CD4-positive, alpha-beta T cell treated with Interleukin-6 at 100 ng/mL for 8 hours (primary cell): ENCODE results near the gene USH2A.
"Not testable (repeated sequence)": the region's sequence is repeated elsewhere in the genome, so short reads cannot be mapped to it uniquely, and the experiment has no call there.

ENCODE experiments used
- DNase-seq: peaks from one replicate; pipeline ENCODE4 v3.0.0-alpha.2; 2020; ENCODE audit warnings: mixed read lengths, low spot score

Gene USH2A

GRCh38 chr1:216046336-216046735 lies 376.9 kb downstream of the USH2A start:
- DNase-seq, result no peak

- no peak for DNase-seq
These were observed 377.8 kb downstream of the USH2A start for GRCh38 chr1:216045400-216045799.

- DNase-seq, result no peak
These were observed 378.7 kb downstream of the USH2A start for GRCh38 chr1:216044538-216044937.

- DNase-seq, result no peak
These were observed 388.7 kb downstream of the USH2A start for GRCh38 chr1:216034506-216034905.

GRCh38 chr1:216032961-216033614 lies 390.2 kb downstream of the USH2A start:
- no peak for DNase-seq

GRCh38 chr1:216032284-216032683 lies 391.0 kb downstream of the USH2A start:
- no peak for DNase-seq

GRCh38 chr1:216028631-216029030 lies 394.6 kb downstream of the USH2A start:
- no peak for DNase-seq

- no peak for DNase-seq
These were observed 398.7 kb downstream of the USH2A start for GRCh38 chr1:216024546-216024945.

GRCh38 chr1:216020743-216021345 lies 402.4 kb downstream of the USH2A start:
- no peak for DNase-seq

- no peak for DNase-seq
These were observed 408.1 kb downstream of the USH2A start for GRCh38 chr1:216015116-216015515.

GRCh38 chr1:216014086-216014485 lies 409.2 kb downstream of the USH2A start:
- DNase-seq, result no peak

- DNase-seq, result not testable (repeated sequence)
These were observed 413.8 kb downstream of the USH2A start for GRCh38 chr1:216009456-216009855.

GRCh38 chr1:216005916-216006315 lies 417.3 kb downstream of the USH2A start:
- no peak for DNase-seq

GRCh38 chr1:215992620-215993019 lies 430.6 kb downstream of the USH2A start:
- DNase-seq, result no peak

- DNase-seq, result no peak
These were observed 436.0 kb downstream of the USH2A start for GRCh38 chr1:215987092-215987875.

GRCh38 chr1:215986401-215986800 lies 436.8 kb downstream of the USH2A start:
- no peak for DNase-seq

- DNase-seq, result no peak
These were observed 439.6 kb downstream of the USH2A start for GRCh38 chr1:215983680-215984079.

- no peak for DNase-seq
These were observed 451.3 kb downstream of the USH2A start for GRCh38 chr1:215971793-215972441.

GRCh38 chr1:215970406-215970805 lies 452.8 kb downstream of the USH2A start:
- no peak for DNase-seq

- no peak for DNase-seq
These were observed 459.6 kb downstream of the USH2A start for GRCh38 chr1:215963621-215964020.

- no peak for DNase-seq
These were observed 460.2 kb downstream of the USH2A start for GRCh38 chr1:215963040-215963439.

GRCh38 chr1:215958841-215959240 lies 464.4 kb downstream of the USH2A start:
- no peak for DNase-seq

GRCh38 chr1:215957663-215958062 lies 465.6 kb downstream of the USH2A start:
- DNase-seq, result no peak
